GM23338 (cell line): ENCODE data around the gene CPLX1. TPM values are rescaled to one million over a fixed set of nuclear protein-coding genes. Genes with fewer than 3 reads are reported as not detected.

Source experiments
- ATAC-seq: fragments of 200-7000 bp; cut with Tn5 transposase; 3 replicates; pipeline ENCODE4 v1.9.1; 2020
- DNase-seq: peaks from one replicate; pipeline ENCODE4 v3.0.0-alpha.2; 2015; ENCODE audit warnings: low spot score
- H2AFZ ChIP-seq: fragments of 200-600 bp; sonication (generic); 2 replicates; pipeline ENCODE4 v1.8.0; 2016; ENCODE audit warnings: antibody characterized with exemption, mild to moderate bottlenecking, moderate library complexity
- H3F3A ChIP-seq: fragments of 200-600 bp; sonication (generic); replicated peaks from 2 replicates; pipeline ENCODE4 v1.8.0; 2017; ENCODE audit warnings: antibody characterized with exemption, mixed run types, low read depth
- H3K27ac ChIP-seq: fragments of 200-600 bp; sonication (generic); 2 replicates; pipeline ENCODE4 v1.6.1; 2016; ENCODE audit warnings: low read depth
- H3K27me3 ChIP-seq: fragments of 200-600 bp; sonication (generic); 2 replicates; pipeline ENCODE4 v1.8.0; 2016; ENCODE audit warnings: mild to moderate bottlenecking, mixed run types, moderate library complexity; ENCODE audit not compliant: insufficient read depth
- H3K36me3 ChIP-seq: fragments of 200-600 bp; sonication (generic); 2 replicates; pipeline ENCODE4 v1.8.0; 2016; ENCODE audit warnings: mild to moderate bottlenecking; ENCODE audit not compliant: insufficient read depth
- H3K4me1 ChIP-seq: fragments of 200-600 bp; sonication (generic); 2 replicates; pipeline ENCODE4 v1.8.0; 2016; ENCODE audit warnings: mild to moderate bottlenecking, moderate library complexity; ENCODE audit not compliant: insufficient read depth
- H3K4me2 ChIP-seq: fragments of 200-600 bp; sonication (generic); 2 replicates; pipeline ENCODE4 v1.7.1; 2017; ENCODE audit warnings: mixed run types
- H3K4me3 ChIP-seq: fragments of 200-600 bp; sonication (generic); 2 replicates; pipeline ENCODE4 v1.6.1; 2016; ENCODE audit warnings: mixed run types
- H3K79me2 ChIP-seq: fragments of 200-600 bp; sonication (generic); replicated peaks from 2 replicates; pipeline ENCODE4 v1.8.0; 2017; ENCODE audit warnings: mild to moderate bottlenecking; ENCODE audit not compliant: insufficient read depth
- H3K9me2 ChIP-seq: fragments of 200-600 bp; sonication (generic); 2 replicates; pipeline ENCODE4 v1.8.0; 2017; ENCODE audit not compliant: insufficient read depth
- H4K20me1 ChIP-seq: fragments of 200-600 bp; sonication (generic); replicated peaks from 2 replicates; pipeline ENCODE4 v1.8.0; 2017; ENCODE audit warnings: mild to moderate bottlenecking; ENCODE audit not compliant: insufficient read depth
- H3K27ac Mint-ChIP-seq: 2 replicates; pipeline ENCODE4 v1.8.0; 2020; ENCODE audit warnings: inconsistent platforms, mild to moderate bottlenecking, moderate library complexity, mixed read lengths
- H3K27me3 Mint-ChIP-seq: 3 replicates; pipeline ENCODE4 v1.8.0; 2022; ENCODE audit warnings: low read depth, mild to moderate bottlenecking, moderate library complexity, mixed read lengths, inconsistent platforms; ENCODE audit not compliant: insufficient read depth, poor library complexity
- H3K36me3 Mint-ChIP-seq: 3 replicates; pipeline ENCODE4 v1.8.0; 2021; ENCODE audit warnings: low read depth, mild to moderate bottlenecking, inconsistent platforms, moderate library complexity, mixed read lengths
- H3K4me1 Mint-ChIP-seq: 3 replicates; pipeline ENCODE4 v1.8.0; 2020; ENCODE audit warnings: mild to moderate bottlenecking, inconsistent platforms, mixed read lengths
- H3K4me3 Mint-ChIP-seq: 3 replicates; pipeline ENCODE4 v1.8.0; 2021; ENCODE audit warnings: moderate library complexity, mild to moderate bottlenecking, inconsistent platforms, mixed read lengths
- H3K9me3 Mint-ChIP-seq: 3 replicates; pipeline ENCODE4 v1.8.0; 2020; ENCODE audit warnings: moderate library complexity, mild to moderate bottlenecking, inconsistent platforms, mixed read lengths
- CREB1 ChIP-seq: fragments of 250-450 bp; sonication (Bioruptor Pico); IDR thresholded peaks from 2 replicates; pipeline ENCODE4 v1.5.0; 2020; ENCODE audit warnings: low read depth, mild to moderate bottlenecking, moderate library complexity
- NANOG ChIP-seq: IDR thresholded peaks from 2 replicates; pipeline ENCODE4 v1.6.1; 2016; ENCODE audit warnings: antibody characterized with exemption, borderline replicate concordance
- POLR2AphosphoS5 ChIP-seq: IDR thresholded peaks from 2 replicates; pipeline ENCODE4 v1.6.1; 2016; ENCODE audit warnings: antibody characterized with exemption, low read depth
- ZNF331 ChIP-seq: fragments of 250-450 bp; sonication (Bioruptor Pico); IDR thresholded peaks from 2 replicates; pipeline ENCODE4 v1.5.0; 2020; ENCODE audit warnings: low read depth, mild to moderate bottlenecking, moderate library complexity
- ZNF462 ChIP-seq: fragments of 250-450 bp; sonication (Bioruptor Pico); IDR thresholded peaks from 2 replicates; pipeline ENCODE4 v1.5.0; 2020; ENCODE audit warnings: mild to moderate bottlenecking, moderate library complexity
- polyA plus RNA-seq: library from polyadenylated mRNA; unstranded; fragments of >200 nt; fragmentation: Nextera tagmentation; extraction: Ambion mirVana; gene quantifications from 2 replicates; pipeline ENCODE4 v1.2.1, GENCODE V29; 2016
- total RNA-seq: library from RNA; depleted of rRNA; stranded (reverse); fragments of >200 nt; shearing (Covaris generic); gene quantifications from 2 replicates; pipeline ENCODE4 v1.2.3, GENCODE V29; 2014

The CPLX1 gene
- total and polyA plus RNA-seq, 2 experiments from 2014 or later: 0.86 to 0.97 TPM

- Mint-ChIP-seq H3K9me3 (peaks cover 3% of the 10 kb centered on the region; the same call in 1 of the 3 replicates), H3K4me1 (no peaks in the 10 kb centered on the region), H3K4me3 (no peak overlapping the region), H3K36me3 (peaks cover 54% of the 10 kb centered on the region), H3K27me3 (peaks cover 9% of the 10 kb centered on the region), H3K27ac (no peak overlapping the region)
- H3K27me3 ChIP-seq: no peaks in the 10 kb centered on the region
- no peak overlapping the region for H2AFZ ChIP-seq
- H3K4me2 ChIP-seq: no peak overlapping the region
- TF ChIP-seq POLR2AphosphoS5 (no peak), ZNF462 (CRISPR knock-in tag) (no peak), NANOG (no peak), ZNF331 (no peak)
- no peaks in the 10 kb centered on the region for H3F3A ChIP-seq
- no peaks in the 10 kb centered on the region; the same call in 1 of the 2 replicates for H4K20me1 ChIP-seq
- H3K9me2 ChIP-seq: no peaks in the 10 kb centered on the region
- H3K36me3 ChIP-seq: 0 out of 2 replicates have a peak, but pooled peaks cover 5% of the 10 kb centered on the region
- no peak overlapping the region for H3K27ac ChIP-seq
- ATAC-seq (no peak), DNase-seq (no peak)
- H3K4me1 ChIP-seq: no peaks in the 10 kb centered on the region
- no peaks in the 10 kb centered on the region for H3K79me2 ChIP-seq
- H3K4me3 ChIP-seq: no peak overlapping the region
Measured at GRCh38 chr4:858831-859451, 33.0 kb upstream of the CPLX1 start.

- Histone ChIP-seq H3K27me3 (no peaks in the 10 kb centered on the region), H3K27ac (no peak overlapping the region), H4K20me1 (no peaks in the 10 kb centered on the region; the same call in 1 of the 2 replicates), H3K4me1 (no peaks in the 10 kb centered on the region), H3F3A (no peaks in the 10 kb centered on the region), H3K36me3 (0 out of 2 replicates have a peak, but pooled peaks cover 5% of the 10 kb centered on the region), H3K9me2 (no peaks in the 10 kb centered on the region), H3K4me3 (no peak overlapping the region), H3K4me2 (no peak overlapping the region), H3K79me2 (no peaks in the 10 kb centered on the region), H2AFZ (no peak overlapping the region)
- Mint-ChIP-seq H3K4me3 (no peak overlapping the region), H3K9me3 (peaks cover 3% of the 10 kb centered on the region; the same call in 1 of the 3 replicates), H3K27me3 (peaks cover 9% of the 10 kb centered on the region), H3K36me3 (peaks cover 50% of the 10 kb centered on the region), H3K4me1 (no peaks in the 10 kb centered on the region), H3K27ac (no peak overlapping the region)
- ATAC-seq (no peak), DNase-seq (no peak)
- TF ChIP-seq ZNF462 (CRISPR knock-in tag): no peak
- TF ChIP-seq CREB1 (CRISPR knock-in tag): no peak
Measured at GRCh38 chr4:858041-858481, 32.1 kb upstream of the CPLX1 start.
